Type B pancreatic cell (in vitro differentiated cells): Measurements from ENCODE around the gene RACK1. TPM values are rescaled to one million over a fixed set of nuclear protein-coding genes. Genes with fewer than 3 reads are reported as not detected.

Source experiments
- DNase-seq: peaks from one replicate; pipeline ENCODE4 v3.0.0; 2021; ENCODE audit warnings: mixed read lengths; ENCODE audit not compliant: unreplicated experiment; ENCODE audit errors: extremely low spot score
- H3K27ac Mint-ChIP-seq: 2 replicates; pipeline ENCODE4 v1.8.0; 2021; ENCODE audit warnings: mild to moderate bottlenecking, mixed read lengths
- H3K27me3 Mint-ChIP-seq: 2 replicates; pipeline ENCODE4 v1.8.0; 2021; ENCODE audit warnings: mixed read lengths
- H3K36me3 Mint-ChIP-seq: 2 replicates; pipeline ENCODE4 v1.8.0; 2021; ENCODE audit warnings: mixed read lengths
- H3K4me1 Mint-ChIP-seq: one replicate; pipeline ENCODE4 v1.8.0; 2021; ENCODE audit warnings: mixed read lengths; ENCODE audit not compliant: unreplicated experiment
- H3K4me3 Mint-ChIP-seq: 2 replicates; pipeline ENCODE4 v1.8.0; 2021; ENCODE audit warnings: mild to moderate bottlenecking, mixed read lengths
- H3K9me3 Mint-ChIP-seq: 2 replicates; pipeline ENCODE4 v1.8.0; 2021; ENCODE audit warnings: mixed read lengths
- CTCF ChIP-seq: fragments of 200-600 bp; sonication (generic); conservative IDR thresholded peaks from 2 replicates; pipeline ENCODE4 v1.5.0; 2021; ENCODE audit warnings: antibody characterized with exemption, mild to moderate bottlenecking
- total RNA-seq: library from RNA; stranded (reverse); gene quantifications from 2 replicates; pipeline ENCODE4 v1.2.1, GENCODE V29; 2021; ENCODE audit warnings: low replicate concordance

Gene RACK1
- total RNA-seq, 1 donor from 2014 or later: 2,055 TPM

- Mint-ChIP-seq H3K27ac (peak overlapping the region; percentile 40), H3K36me3 (peaks cover 23% of the 10 kb centered on the region), H3K4me3 (peak overlapping the region; percentile 100), H3K4me1 (peaks cover 35% of the 10 kb centered on the region), H3K27me3 (no peaks in the 10 kb centered on the region), H3K9me3 (no peaks in the 10 kb centered on the region)
- no peak for TF ChIP-seq CTCF
- DNase-seq: peak; percentile 2
Measured at GRCh38 chr5:181259283-181259682, 15.6 kb upstream of the RACK1 start.

- no peak for TF ChIP-seq CTCF
- Mint-ChIP-seq H3K4me3 (peak overlapping the region; percentile 100), H3K27me3 (no peaks in the 10 kb centered on the region), H3K4me1 (peaks cover 35% of the 10 kb centered on the region), H3K27ac (peak overlapping the region; percentile 40), H3K36me3 (peaks cover 18% of the 10 kb centered on the region), H3K9me3 (no peaks in the 10 kb centered on the region)
- DNase-seq: no peak
Measured at GRCh38 chr5:181258576-181258975, 14.9 kb upstream of the RACK1 start.

- Mint-ChIP-seq H3K4me3 (no peak overlapping the region), H3K27ac (no peak overlapping the region), H3K4me1 (peaks cover 42% of the 10 kb centered on the region), H3K27me3 (no peaks in the 10 kb centered on the region), H3K9me3 (no peaks in the 10 kb centered on the region), H3K36me3 (peaks cover 20% of the 10 kb centered on the region)
- TF ChIP-seq CTCF: no peak
- peak; percentile 11 for DNase-seq
Measured at GRCh38 chr5:181255836-181256578, 12.3 kb upstream of the RACK1 start.

GRCh38 chr5:181255276-181255675 is 11.6 kb upstream of the RACK1 start:
- TF ChIP-seq CTCF: no peak
- Mint-ChIP-seq H3K4me3 (no peak overlapping the region), H3K9me3 (no peaks in the 10 kb centered on the region), H3K36me3 (peaks cover 20% of the 10 kb centered on the region), H3K27me3 (no peaks in the 10 kb centered on the region), H3K4me1 (peaks cover 42% of the 10 kb centered on the region), H3K27ac (no peak overlapping the region)
- DNase-seq: no peak

- TF ChIP-seq CTCF: no peak
- Mint-ChIP-seq H3K4me3 (peak overlapping the region; percentile 89), H3K36me3 (peaks cover 7% of the 10 kb centered on the region), H3K4me1 (peaks cover 27% of the 10 kb centered on the region), H3K27ac (peak overlapping the region; percentile 98), H3K9me3 (no peaks in the 10 kb centered on the region), H3K27me3 (no peaks in the 10 kb centered on the region)
- DNase-seq: no peak
Measured at GRCh38 chr5:181248277-181248676, 4.6 kb upstream of the RACK1 start.
